Stimulated activated CD4-positive, alpha-beta T cell treated with anti-CD3 and anti-CD28 coated beads, Interleukin-1b, Interleukin-23, amount 100 ng/mL, for 24 hours (primary cell): ENCODE results near the gene RNASE4.
A peak's percentile ranks its signal among the peaks of the same experiment; 100 is the strongest.
"Not testable (repeated sequence)": the region's sequence is repeated elsewhere in the genome, so short reads cannot be mapped to it uniquely, and the experiment has no call there.

ENCODE experiments used
- DNase-seq, 4 experiments: peaks; one replicate each; pipeline ENCODE4 v3.0.0-alpha.2; 2020; ENCODE audit warnings: low read depth in 4 of 4, low spot score in 1 of 4

The RNASE4 gene, protein sequence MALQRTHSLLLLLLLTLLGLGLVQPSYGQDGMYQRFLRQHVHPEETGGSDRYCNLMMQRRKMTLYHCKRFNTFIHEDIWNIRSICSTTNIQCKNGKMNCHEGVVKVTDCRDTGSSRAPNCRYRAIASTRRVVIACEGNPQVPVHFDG

DNA sequence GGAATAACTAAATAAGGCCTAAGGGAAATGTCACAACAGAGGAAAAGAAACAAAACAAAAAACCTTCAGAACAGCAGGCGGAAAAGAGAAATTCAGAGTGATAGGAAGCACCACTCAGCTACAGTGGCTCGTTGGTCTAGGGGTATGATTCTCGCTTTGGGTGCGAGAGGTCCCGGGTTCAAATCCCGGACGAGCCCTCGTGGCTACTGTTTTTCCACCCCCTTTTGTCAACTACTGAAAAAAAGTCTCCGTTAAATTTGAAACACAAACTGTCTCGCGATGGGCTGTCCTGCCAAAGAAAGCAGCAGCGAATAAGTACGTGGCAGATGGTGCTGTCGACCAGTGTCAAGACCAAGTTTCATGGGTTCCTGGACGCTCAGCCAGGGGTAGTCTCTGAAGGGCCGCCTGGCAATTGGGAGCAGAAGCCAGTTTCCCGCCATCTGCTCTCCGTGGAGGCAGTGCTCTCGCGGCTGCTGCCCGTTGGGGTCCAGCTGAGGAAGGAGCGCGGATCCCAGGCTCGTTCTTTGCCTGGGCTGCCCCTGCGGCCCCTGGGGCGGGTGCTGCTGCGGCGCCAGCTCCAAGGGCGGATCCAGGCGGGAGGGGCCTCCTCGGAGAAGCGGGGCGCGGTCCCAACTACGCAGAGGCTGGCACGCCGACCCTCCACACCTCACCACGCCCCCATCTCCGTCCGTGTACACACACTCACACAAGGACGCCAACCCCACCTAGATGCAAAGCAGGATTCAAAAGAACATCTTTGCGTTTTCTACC, at the start of gene RNASE4:
Gene RNASE4 (plus strand): TSS at position 670 of the 771 bp plus-strand sequence. CDS start 14,812 bp downstream, outside the sequence.
- peak; percentile 42 to 79 (median 70) for DNase-seq

DNA sequence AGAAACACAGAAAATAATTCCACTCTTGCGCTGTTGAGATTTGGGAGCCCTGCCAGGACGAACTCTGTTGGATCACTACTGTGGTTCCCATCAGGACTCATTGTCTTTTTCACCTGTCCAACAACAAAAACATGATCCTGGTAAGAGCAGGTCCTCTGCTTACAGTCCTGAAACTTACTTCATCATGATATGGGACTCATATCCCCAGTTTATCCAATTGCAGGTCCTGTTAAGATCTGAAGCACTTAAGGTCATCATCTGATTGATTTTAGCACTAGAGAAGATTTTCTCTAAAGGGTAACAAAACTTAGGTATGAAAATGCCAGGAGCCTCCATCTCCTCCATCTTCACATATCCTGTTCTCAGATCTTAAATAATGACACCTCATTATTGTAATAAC, 42.8 kb upstream of the RNASE4 start, which contains the start of gene OR6S1:
Gene OR6S1 (minus strand): TSS at position 101 of the 400 bp plus-strand sequence. CDS start 0 bp downstream, at position 101.
- no peak for DNase-seq

DNA sequence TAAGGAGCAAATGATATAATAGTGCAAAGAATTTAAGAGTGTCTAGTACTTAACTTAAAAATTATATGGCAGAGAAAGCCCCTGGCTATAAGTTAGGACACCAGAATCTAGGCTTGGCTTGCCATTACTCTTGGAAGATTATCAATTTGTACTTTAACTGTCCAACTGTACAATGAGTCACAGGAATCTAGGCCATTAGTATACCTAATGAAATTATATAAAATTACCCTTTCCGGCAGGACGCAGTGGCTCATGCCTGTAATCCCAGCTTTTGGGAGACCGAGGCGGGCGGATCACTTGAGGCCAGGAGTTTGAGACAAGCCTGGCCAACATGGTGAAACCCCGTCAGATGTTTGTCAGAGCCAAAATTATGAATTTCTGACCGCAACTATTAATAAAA, 42.2 kb upstream of the RNASE4 start:
- DNase-seq: no peak

DNA sequence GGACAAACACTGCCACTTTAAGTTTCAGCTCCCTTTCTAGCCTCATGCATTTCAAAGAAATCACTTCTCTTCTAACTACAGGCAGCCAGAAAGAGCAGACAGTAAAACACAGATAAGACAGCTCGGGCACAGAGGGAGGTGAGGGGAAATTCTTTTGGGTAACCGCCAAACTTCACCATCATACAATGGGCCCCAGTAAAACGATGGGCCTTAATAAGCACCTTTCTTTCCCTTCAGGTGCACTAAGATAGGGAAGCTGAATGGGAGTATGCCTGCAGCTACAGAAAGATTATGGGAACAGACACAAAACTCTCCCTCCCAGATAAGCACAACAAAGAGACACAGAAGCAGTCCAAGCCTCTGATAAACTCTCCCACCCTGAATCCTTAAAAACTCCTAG, 41.6 kb upstream of the RNASE4 start:
- DNase-seq: not testable (repeated sequence)

DNA sequence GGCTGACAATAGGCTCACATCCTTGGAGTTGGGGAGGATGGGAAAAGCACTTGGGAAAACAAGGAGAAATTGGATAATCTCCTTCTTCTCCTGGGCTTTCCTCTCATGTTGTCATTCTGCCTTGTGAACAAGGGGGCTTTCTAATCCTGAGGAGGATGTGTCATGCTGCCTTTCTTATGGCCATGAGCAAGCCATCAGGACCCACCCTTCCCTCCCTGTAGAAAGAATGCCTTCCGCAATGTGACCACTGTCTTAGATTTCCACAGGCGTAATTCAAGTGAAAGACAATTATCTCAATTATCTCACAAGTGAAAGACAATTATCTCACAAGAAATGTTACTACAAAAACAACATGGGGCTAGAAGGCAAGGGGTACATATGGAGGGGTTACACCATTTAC, 39.8 kb upstream of the RNASE4 start:
- DNase-seq: no peak

DNA sequence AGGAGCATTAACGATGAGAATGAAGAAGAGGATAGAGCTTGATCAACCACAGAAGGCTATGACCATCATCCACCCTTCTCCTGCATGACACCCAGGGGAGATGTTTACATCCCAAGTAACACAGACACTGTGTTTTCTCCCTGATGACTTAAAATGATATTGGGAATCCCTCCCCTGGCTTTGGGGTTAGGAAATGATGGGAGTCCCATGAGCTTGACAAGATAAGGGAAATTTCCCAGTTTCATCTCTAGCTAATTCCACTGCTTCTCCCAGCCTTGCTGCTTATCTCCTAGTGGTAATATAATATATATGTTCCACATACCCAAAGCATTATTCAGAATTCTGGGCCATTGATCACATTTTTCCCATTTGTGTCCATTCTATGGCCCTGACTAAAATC, 38.9 kb upstream of the RNASE4 start:
- DNase-seq: no peak

DNA sequence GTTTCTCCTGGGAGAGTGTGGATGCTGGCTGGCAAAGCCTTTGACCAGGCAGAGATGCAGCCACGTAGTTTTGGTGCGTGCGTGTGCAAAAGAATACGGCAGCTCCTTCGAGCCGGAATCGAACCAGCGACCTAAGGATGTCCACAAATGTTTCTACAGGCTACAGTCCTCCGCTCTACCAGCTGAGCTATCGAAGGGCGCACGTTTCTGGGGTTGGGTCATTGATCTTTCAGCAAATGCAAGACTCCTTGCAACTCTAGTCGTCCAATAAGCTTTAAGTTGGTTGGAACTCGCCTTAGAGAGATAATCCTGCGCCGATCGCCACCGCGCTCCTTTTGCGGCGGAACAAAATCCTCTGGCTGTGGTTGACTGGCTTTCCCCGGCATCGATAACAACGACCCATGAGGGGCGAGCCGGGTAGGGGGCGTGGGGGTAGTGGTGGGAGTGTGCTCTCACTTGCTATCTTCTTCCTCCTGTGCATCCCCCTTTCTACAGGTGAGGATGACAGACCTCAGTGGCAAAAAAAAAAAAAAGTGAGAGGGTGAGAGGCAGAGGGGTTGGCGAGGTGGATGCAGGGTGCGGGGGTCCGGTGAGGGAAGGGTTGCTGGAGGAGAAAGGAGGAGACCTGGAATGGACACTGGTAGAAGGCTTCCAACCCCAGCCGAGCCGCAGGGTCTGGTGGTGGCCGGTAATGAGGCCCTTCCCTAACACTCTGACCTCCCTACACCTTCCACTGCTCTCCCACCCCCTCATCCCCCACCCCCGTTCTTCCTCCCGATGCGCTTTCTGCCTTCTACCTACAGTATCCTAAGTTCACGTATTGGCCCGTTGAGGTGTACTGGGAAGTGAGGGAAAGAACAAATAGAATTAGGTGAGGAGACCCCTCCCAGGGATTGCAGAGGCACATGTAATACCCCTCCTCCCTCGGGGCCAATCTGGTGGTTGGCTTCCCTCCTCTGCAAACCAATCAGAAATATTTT, 31.1 kb upstream of the RNASE4 start:
- DNase-seq: peak in 3 of 4 experiments; percentile 46 to 58 (median 57)

DNA sequence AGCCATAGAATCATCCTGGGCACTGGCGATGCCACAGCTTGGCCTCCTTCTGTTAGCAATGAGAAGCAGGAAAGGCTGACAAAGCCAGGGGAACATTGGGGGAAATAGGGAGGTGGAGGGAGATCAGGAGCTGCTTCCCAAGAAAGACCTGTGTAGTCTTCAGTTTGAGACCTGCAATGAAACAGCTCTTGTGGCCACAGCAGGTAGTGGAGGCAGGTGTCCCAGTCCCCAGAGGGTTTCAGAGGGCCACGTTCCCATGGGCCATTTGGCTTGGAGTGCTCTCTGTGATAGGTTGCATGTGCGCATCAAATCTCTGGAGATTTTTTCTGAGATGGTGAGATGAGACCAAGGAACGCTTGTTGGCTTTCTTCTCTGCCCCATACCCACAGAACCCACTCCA, 28.5 kb upstream of the RNASE4 start:
- DNase-seq: no peak

DNA sequence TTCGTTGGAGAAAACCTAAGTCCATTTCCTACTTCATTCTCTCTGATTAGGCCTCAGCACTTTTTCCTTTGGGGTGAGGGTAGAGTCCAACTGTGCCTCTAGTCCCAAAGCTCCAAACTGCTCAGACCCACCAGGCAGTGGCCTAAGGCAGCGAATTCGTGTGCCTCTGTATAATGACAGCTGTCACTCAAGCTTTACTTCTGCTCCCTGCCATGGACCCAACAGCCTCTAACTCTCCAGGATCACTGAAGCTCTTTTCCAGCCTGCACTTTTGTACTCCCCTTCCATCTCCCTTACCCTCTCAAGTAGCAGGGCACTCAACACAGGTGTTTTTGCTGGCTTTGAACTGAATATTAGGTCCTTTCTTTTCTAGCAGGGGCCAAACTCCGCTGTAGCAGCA, 28.1 kb upstream of the RNASE4 start:
- no peak for DNase-seq

DNA sequence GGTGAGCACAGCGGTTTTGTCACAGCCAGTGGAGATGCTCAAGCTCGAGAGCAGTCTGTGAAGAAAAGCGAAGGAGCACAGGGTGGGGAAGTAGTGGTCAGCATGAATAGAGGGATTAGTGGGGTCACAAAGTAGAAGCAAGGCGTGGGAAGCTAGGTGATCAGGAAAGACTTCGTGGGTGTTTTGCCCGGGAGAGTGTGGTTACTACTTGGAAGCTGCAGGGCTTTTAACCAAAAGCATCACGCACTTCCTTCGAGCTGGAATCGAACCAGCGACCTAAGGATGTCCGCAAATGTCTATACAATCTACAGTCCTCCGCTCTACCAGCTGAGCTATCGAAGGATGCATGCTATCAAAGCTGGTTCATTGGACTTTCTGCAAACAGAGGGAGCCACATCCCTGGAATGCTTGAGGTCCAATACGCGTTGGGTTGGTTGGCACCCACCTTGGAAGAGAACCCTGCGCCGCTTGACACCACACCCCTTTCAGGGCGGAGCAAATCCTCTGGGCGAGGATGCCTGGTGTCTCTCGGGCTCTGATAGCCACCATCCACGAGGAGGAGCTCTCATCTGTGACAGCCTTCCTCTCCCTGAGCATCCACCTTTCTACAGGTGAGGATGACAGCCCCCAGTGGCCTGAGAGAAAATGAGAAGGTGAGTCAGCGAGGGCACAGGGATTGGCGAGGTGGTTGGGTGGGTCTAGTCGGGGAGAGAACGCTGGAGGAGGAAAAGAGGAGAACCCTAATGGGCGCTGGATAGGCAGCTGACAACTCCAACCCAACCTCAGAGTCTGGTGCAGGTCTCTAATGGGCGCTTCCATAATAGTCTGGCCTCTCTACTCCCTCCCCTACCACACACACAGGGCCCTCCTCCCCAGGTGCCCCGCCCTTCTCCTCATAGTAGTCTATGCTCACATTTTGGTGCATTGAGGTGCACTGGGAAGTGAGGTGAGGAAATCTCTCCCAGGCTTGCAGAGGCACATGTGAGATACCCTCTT, 26.8 kb upstream of the RNASE4 start:
- DNase-seq: no peak

DNA sequence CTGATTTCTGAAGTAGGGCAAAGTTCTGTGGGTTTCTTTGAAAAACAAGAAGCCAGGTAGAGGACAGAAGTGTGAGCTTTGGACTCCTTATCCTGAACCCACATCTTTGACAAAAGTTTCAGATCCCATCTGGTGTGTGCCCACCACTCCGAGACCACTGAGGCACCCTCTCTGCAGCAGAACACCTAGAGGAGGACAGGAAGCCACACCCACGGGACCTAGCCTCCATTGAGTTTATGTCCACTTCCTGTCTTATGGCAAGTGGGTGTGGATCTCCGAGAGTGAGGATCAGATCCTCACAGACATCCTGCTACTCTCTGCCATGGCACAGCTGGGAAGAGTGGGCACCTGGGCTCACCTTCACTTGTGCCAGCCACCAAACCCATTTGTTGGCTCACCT, 26.1 kb upstream of the RNASE4 start:
- DNase-seq: no peak

DNA sequence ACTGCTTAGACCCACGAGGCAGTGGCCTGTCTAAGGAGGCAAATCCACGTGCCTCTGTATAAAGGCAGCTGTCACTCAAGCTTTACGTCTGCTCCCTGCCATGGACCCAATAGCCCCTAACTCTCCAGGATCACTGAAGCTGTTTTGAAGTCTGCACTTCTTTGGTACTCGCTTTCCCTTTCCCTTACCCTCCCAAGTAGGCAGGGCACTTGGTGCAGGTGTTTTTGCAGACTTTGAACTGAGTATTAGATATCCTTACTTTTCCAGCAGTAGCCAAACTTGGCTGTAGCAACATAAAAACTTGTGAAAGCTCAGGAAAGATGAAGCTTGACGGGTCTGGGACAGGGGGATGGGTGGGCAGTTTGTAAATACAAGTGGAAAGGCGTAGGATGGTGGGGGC, 25.0 kb upstream of the RNASE4 start:
- DNase-seq: no peak

DNA sequence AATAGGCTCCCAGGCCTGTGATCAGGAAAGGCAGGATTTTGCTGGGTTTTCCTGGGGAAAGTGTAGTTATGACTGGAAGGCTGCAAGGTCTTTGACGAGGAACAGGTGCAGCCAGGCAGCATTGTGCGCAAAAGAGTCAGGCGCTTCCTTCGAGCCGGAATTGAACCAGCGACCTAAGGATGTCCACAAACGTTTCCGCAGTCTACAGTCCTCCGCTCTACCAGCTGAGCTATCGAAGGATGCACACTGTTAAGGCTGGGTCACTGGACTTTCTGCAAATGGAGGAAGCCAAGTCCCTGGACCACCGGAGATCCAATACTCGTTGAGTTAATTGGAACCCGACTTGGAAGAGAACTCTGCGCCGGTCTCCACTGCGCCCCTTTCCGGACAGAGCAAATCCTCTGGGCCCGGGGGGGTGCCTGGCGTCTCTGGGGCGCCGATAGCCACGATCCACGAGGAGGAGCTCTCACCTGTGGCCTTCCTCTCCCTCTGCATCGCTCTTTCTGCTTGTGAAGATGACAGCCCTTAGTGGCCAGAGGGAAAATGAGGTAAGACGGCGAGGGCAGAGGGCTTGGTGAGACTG, 24.5 kb upstream of the RNASE4 start:
- no peak for DNase-seq

DNA sequence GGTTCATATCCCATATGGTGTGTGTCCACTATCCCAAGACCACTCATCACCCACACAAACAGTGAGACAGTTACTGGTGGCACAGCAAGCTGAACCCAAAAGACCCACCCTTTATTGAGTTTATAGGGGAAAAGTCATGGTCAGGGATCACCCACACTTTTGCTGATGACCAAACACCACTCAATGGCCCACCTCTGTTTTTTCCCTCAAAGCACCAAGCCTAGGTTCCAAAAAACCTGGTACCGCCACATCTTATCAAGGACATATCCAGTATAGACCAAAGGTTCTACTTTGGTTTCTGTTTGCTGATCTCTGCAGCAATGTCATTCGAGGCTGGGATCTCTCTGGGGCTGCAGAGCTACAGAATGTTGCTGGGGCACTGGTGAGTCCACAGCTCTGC, 23.2 kb upstream of the RNASE4 start:
- no peak for DNase-seq

DNA sequence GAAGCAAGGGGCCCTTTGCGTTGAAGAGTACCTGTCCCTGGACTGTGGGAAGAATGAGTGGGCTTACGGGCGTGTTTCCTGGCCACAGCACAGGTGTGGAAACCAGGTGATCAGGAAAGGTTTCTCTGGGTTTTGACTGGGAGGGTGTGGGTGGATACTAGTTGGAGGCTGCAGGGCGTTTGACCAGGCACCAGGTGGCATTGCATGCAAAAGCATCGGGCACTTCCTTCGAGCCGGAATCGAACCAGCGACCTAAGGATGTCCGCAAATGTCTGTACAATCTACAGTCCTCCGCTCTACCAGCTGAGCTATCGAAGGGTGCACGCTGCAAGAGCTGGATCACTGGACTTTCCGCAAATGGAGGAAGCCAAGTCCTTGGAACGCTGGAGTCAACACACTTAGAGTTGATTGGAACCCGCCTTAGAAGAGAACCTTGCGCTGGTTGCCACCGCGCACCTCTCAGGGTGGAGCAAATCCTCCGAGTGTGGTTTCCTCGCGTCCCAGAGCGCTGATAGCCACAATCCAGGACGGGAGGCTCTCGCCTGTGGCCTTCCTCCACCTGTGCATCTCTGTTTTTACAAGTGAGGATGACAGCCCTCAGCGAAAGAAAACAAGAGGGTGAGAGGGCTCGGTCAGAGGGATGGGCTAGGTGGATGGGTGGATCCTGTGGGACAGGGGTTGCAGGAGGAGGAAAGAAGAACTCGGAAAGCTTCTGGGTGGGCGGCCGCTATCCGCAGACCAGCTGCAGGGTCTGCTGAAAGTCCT, 21.2 kb upstream of the RNASE4 start:
- peak; percentile 52 to 81 (median 68) for DNase-seq

DNA sequence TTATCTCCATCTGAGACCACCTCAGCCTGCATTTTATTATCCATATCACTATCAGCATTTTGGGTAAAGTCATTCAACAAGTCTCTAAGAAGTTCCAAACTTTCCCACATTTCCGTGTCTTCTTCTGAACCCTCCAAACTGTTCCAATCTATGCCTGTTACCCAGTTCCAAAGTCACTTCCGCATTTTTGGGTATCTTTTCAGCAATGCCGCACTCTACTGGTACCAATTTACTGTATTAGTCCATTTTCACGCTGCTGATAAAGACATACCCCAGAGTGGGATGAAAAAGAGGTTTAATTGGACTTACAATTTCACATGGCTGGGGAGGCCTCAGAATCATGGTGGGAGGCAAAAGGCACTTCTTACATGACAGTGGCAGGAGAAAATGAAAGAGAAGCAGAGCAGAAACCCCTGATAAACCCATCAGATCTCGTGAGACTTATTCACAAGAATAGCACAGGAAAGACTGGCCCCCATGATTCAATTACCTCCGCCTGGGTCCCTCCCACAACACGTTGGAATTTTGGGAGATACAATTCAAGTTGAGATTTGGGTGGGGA, 17.9 kb upstream of the RNASE4 start:
- not testable (repeated sequence) for DNase-seq

DNA sequence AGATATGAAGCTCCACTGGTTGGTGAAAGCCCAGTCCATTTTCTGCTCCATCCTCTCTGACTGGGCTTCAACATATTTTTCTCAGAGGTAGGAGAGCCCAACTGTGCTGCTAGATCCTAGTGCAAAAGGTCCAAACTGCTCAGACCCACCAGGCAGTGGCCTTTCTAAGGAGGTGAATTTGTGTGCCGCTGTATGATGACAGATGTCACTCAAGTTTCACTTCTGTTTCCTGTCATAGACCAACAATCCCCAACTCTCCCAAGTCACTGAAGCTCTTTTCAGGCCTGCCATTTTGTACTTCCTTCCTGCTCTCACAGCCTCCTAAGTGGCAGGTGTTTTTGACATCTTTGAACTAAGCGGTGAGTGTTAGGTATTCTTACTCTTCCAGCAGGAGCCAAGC, 16.4 kb upstream of the RNASE4 start:
- DNase-seq: no peak

DNA sequence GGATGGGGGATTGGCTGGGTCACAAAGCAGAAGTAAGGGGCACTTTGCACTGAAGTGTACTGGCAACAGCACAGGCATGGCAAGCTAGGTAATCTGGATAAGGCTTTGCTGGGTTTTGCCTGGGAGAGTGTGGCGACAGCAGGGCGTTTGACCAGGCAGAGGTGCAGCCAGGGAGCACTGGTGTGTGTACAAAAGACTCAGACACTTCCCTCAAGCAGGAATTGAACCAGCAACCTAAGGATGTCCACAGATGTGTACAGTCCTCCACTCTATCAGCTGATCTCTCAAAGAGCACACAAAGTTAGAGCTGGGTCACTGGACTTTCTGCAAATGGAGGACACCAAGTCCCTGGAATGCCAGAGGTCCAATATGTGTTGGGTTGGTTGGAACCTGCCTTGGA, 15.4 kb upstream of the RNASE4 start:
- no peak for DNase-seq
